Measurements from ENCODE around the gene IRAK2. TPM values are rescaled to one million over a fixed set of nuclear protein-coding genes. Genes with fewer than 3 reads are reported as not detected.

Gene IRAK2
- polyA plus RNA-seq, 2 of the 4 experiments (the other 2 are of a cell fraction), result 7.9 to 12.5 TPM

- Histone ChIP-seq H3K4me3 (no peak overlapping the region), H3K4me1 (0 out of 3 replicates have a peak, but pooled peaks cover 4% of the 10 kb centered on the region), H3K27ac (no peak overlapping the region), H3K4me2 (no peak overlapping the region), H3K9me3 (peaks cover 16% of the 10 kb centered on the region)
- no peak for TF ChIP-seq RFX5 (IDR thresholded peaks at IDR 0.05)
- peak in 1 of 2 experiments; percentile 61; a peak in 3 of 4 replicates for TF ChIP-seq CEBPB (IDR thresholded peaks at IDR 0.05)
- WGBS (ENCODE audit: missing lambda C conversion rate), result 86% methylated on average over 3 of the region's 3 CpGs
- DNase-seq (ENCODE audit: low read depth in 1 of 2, low spot score in 1 of 2) (no peak), ATAC-seq (no peak), FAIRE-seq (no peak)
- ChIA-PET CTCF (interaction anchor here (1.2 kb wide), 1 partner anchor 71 kb away, joined by 4 read pairs; no protein-coding TSS in a partner anchor), POLR2A (no interaction called here)
Measured at GRCh38 chr3:10244009-10244408, 79.3 kb downstream of the IRAK2 start.

- H3K9me3 ChIP-seq, result peaks cover 16% of the 10 kb centered on the region
- CTCF ChIA-PET, result no interaction called here
- DNase-seq (ENCODE audit: low read depth in 1 of 2, low spot score in 1 of 2), result no peak
- WGBS (ENCODE audit: missing lambda C conversion rate), result 91% methylated on average over 6 of the region's 6 CpGs
- TF ChIP-seq POLR2AphosphoS2 (conservative IDR thresholded peaks at IDR 0.05; ENCODE audit: low read length) (no peak), ZC3H11A (IDR thresholded peaks at IDR 0.05) (no peak), BCL3 (IDR thresholded peaks at IDR 0.05) (no peak), RARB (CRISPR knock-in tag; IDR thresholded peaks at IDR 0.05) (no peak), MAX (IDR thresholded peaks at IDR 0.05) (no peak), CTCF (IDR thresholded peaks at IDR 0.05) (no peak), CHD4 (IDR thresholded peaks at IDR 0.05; ENCODE audit: borderline replicate concordance) (no peak), SREBF2 (IDR thresholded peaks at IDR 0.05) (no peak), RAD21 (conservative IDR thresholded peaks at IDR 0.05 in 1 of 2, IDR thresholded peaks at IDR 0.05 in 1 of 2) (no peak)
- no peak overlapping the region for H3K27ac ChIP-seq
- no peak for ATAC-seq
- H3K4me3 ChIP-seq, result no peak overlapping the region
- POLR2A ChIA-PET, result no interaction called here
- no peak for FAIRE-seq
- H3K4me1 ChIP-seq, result peaks cover 12% of the 10 kb centered on the region
- no peak overlapping the region for H3K4me2 ChIP-seq
Measured at GRCh38 chr3:10245081-10245712, 80.5 kb downstream of the IRAK2 start.

- peak overlapping the region; percentile 82 for H3K4me2 ChIP-seq
- DNase-seq (ENCODE audit: low read depth in 1 of 2, low spot score in 1 of 2), result no peak
- H3K4me3 ChIP-seq, result peak overlapping the region; percentile 72
- TF ChIP-seq PHF8 (IDR thresholded peaks at IDR 0.05; ENCODE audit: borderline replicate concordance, low read depth), result no peak
- TF ChIP-seq KDM1A (IDR thresholded peaks at IDR 0.05; ENCODE audit: low read depth), result 0 out of 2 replicates have a peak, but pooled peaks have one; percentile 6
- 0 out of 2 replicates have a peak, but pooled peaks have one; percentile 24 for TF ChIP-seq ATOH8 (CRISPR knock-in tag; IDR thresholded peaks at IDR 0.05; ENCODE audit: low read depth)
- no peak for FAIRE-seq
- WGBS (ENCODE audit: missing lambda C conversion rate), result 71% methylated on average over 14 of the region's 14 CpGs
- ATAC-seq, result no peak
- ChIA-PET POLR2A (interaction anchor here (0.6 to 2.4 kb wide), 5 partner anchors 43 to 517 kb away, joined by 3 to 18 read pairs (median 8); partner anchors contain the start of genes BRPF1 and VHL), CTCF (interaction anchor here (0.7 to 1.7 kb wide), 9 partner anchors 14 to 441 kb away, joined by 3 read pairs; no protein-coding TSS in a partner anchor)
- H3K9me3 ChIP-seq, result peaks cover 16% of the 10 kb centered on the region
- H3K4me1 ChIP-seq, result peaks cover 20% of the 10 kb centered on the region
- H3K27ac ChIP-seq, result peak overlapping the region; percentile 66 to 95
Measured at GRCh38 chr3:10247679-10248183, 83.0 kb downstream of the IRAK2 start.

Data from A549 (cell line).